OCI-LY1 (cell line): Measurements from ENCODE around the gene CADM1.

ENCODE experiments used
- CTCF ChIP-seq: fragments of 200-600 bp; sonication (generic), shearing (Covaris generic); IDR thresholded peaks from 2 replicates; pipeline ENCODE4 v1.5.1; 2017; ENCODE audit warnings: mild to moderate bottlenecking, antibody characterized with exemption, low read length, moderate library complexity, mixed read lengths
- EZH2 ChIP-seq: fragments of 200-600 bp; sonication (generic), shearing (Covaris generic); IDR thresholded peaks from 2 replicates; pipeline ENCODE4 v1.8.0; 2017; ENCODE audit warnings: borderline replicate concordance, mixed run types, mild to moderate bottlenecking, antibody characterized with exemption, low read length, moderate library complexity, mixed read lengths

GRCh38 chr11:115477410-115477809 is 26.8 kb downstream of the CADM1 start:
- TF ChIP-seq CTCF (no peak), EZH2 (no peak)
